WTC11 (cell line): ENCODE data around the gene FCGR3A. TPM values are rescaled to one million over a fixed set of nuclear protein-coding genes. Genes with fewer than 3 reads are reported as not detected.
"Not testable (repeated sequence)": the region's sequence is repeated elsewhere in the genome, so short reads cannot be mapped to it uniquely, and the experiment has no call there.

Experiments
- ATAC-seq: fragments of 200-7000 bp; cut with Tn5 transposase; 2 replicates; pipeline ENCODE4 v1.10.0; 2021; ENCODE audit warnings: mild to moderate bottlenecking, moderate library complexity
- CTCF ChIA-PET: fragments of 300-600 bp; sonication (Branson Sonifier 250); formaldehyde crosslinking; loops from one replicate; lab custom pipeline; 2021; ENCODE audit warnings: antibody characterized with exemption; lab: Charles Lee
- POLR2A ChIA-PET: fragments of 350-600 bp; sonication (Branson Sonifier 250); formaldehyde crosslinking; loops from one replicate; lab custom pipeline; 2021; ENCODE audit warnings: antibody characterized with exemption; lab: Charles Lee
- DNase-seq: peaks from one replicate; pipeline ENCODE4 v3.0.0; 2021; ENCODE audit warnings: low spot score
- H3K27ac Mint-ChIP-seq: 2 replicates; pipeline ENCODE4 v1.8.0; 2021; ENCODE audit warnings: mixed read lengths
- H3K27me3 Mint-ChIP-seq: 2 replicates; pipeline ENCODE4 v1.8.0; 2021; ENCODE audit warnings: low read depth, mild to moderate bottlenecking, moderate library complexity, mixed read lengths
- H3K36me3 Mint-ChIP-seq: 2 replicates; pipeline ENCODE4 v1.8.0; 2021; ENCODE audit warnings: mixed read lengths
- H3K4me1 Mint-ChIP-seq: 2 replicates; pipeline ENCODE4 v1.8.0; 2022; ENCODE audit warnings: mixed read lengths
- H3K4me3 Mint-ChIP-seq: 2 replicates; pipeline ENCODE4 v1.8.0; 2021; ENCODE audit warnings: mild to moderate bottlenecking, moderate library complexity, mixed read lengths
- H3K9me3 Mint-ChIP-seq: 2 replicates; pipeline ENCODE4 v1.8.0; 2021; ENCODE audit warnings: mixed read lengths
- total RNA-seq: library from RNA; stranded (reverse); gene quantifications from 3 replicates; pipeline ENCODE4 v1.2.3, GENCODE V29; 2021

The FCGR3A gene
- total RNA-seq, 1 experiment from 2014 or later, result 0.11 TPM

DNA sequence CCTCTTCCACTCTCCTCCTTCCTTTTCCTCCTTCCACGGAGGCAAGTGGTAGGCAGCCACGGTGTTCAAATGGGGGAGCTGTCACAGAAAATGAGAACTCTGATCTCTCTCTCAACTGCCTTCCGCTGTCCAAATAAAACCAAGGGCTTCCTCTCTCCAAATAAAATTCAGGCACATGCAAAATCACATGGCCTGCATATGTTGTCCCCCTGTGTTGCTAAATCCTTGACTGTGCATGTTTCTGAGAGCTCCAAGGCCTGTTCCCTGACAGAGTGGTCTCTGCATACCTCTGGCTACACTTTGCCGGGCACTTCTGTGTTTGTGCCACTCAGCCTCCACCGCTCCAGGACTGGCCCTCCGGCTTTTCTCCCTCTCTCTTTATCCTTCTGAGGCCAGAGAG is 39.0 kb upstream of the FCGR3A start:
- CTCF ChIA-PET, H3K27ac Mint-ChIP-seq, H3K4me3 Mint-ChIP-seq, DNase-seq, H3K27me3 Mint-ChIP-seq, POLR2A ChIA-PET, H3K9me3 Mint-ChIP-seq, H3K36me3 Mint-ChIP-seq: not testable (repeated sequence)
- peaks cover 10% of the 10 kb centered on the region for H3K4me1 Mint-ChIP-seq
- peak; percentile 11; the same call in 1 of the 2 replicates for ATAC-seq

DNA sequence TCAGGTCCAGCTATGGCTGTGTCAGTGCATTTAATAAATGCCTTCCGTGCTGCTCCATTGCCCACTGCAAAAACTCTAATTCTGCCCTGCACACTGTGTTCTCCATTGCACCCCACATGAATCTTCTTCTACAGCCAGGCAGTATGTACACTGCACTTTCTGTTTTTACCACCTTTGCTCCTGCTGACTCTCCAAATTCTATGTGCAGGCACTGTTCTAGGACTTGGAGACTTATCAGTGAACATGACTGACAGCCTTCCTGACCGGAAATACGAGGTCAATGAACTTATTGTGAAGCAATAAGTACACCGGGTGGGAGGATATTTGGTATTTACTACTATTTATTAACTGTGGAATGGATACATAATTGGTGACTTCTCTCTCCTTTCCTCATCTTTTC is 33.3 kb upstream of the FCGR3A start:
- POLR2A ChIA-PET, DNase-seq, ATAC-seq, H3K36me3 Mint-ChIP-seq, H3K9me3 Mint-ChIP-seq, H3K27ac Mint-ChIP-seq, H3K4me1 Mint-ChIP-seq, H3K27me3 Mint-ChIP-seq, H3K4me3 Mint-ChIP-seq, CTCF ChIA-PET: not testable (repeated sequence)

DNA sequence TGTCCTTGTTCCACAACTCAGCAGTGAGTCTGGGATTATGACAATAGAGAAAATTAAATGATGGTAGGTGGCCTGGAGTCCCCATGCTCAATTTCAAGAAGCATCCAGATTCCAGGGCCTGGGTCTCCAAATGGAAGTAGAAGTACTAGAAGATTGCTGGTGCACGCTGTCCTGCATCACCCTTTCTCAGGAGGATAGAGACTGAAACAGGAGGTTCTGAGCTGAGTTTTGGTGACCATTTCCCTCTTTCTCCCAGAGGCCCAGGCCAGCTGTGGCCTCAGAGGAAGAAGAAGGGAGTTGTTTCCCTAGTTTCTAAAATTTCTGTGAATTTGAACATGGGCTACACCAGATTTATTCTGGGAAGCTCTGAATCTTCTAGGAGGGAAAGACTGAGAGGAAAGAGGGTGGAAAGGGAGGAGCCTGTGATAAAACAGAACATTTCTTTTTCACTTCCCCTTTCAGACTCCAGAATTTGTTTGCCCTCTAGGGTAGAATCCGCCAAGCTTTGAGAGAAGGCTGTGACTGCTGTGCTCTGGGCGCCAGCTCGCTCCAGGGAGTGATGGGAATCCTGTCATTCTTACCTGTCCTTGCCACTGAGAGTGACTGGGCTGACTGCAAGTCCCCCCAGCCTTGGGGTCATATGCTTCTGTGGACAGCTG is 31.4 kb upstream of the FCGR3A start:
- H3K27ac Mint-ChIP-seq, DNase-seq, CTCF ChIA-PET, H3K4me3 Mint-ChIP-seq, POLR2A ChIA-PET, H3K27me3 Mint-ChIP-seq, ATAC-seq, H3K36me3 Mint-ChIP-seq, H3K4me1 Mint-ChIP-seq, H3K9me3 Mint-ChIP-seq: not testable (repeated sequence)

DNA sequence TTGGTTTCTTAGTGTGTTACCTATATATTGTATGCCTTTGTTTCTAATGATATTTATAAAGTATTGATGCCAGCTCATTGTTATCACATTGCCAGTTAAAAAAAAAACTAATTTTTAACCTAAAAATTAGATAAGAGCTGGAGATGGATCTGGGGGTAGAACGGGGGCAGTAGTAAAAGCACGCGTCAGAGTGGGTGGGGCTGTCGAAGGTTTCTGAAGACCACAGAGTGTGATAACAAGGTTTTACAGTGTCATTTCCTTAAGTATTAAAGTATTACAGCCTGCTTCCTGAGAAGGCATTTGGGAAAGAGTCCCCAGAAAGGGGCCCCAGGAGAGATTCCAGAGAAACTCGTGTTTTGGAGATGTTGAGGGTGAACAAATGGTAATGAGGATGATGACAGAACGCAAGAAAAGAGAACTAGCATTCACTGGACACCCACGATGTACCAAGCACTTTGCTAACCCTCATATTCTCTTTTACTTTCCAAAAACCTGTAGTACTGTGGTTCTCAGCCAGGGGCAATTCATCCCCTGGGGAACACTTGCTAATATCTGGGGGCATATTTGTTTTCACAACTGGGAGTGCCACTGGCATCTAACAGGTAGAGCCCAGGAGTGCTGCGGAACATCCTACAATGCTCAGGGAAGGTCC is 30.4 kb upstream of the FCGR3A start:
- ATAC-seq, H3K27me3 Mint-ChIP-seq, H3K9me3 Mint-ChIP-seq, POLR2A ChIA-PET, H3K4me3 Mint-ChIP-seq, DNase-seq, H3K36me3 Mint-ChIP-seq, H3K4me1 Mint-ChIP-seq, CTCF ChIA-PET, H3K27ac Mint-ChIP-seq: not testable (repeated sequence)

DNA sequence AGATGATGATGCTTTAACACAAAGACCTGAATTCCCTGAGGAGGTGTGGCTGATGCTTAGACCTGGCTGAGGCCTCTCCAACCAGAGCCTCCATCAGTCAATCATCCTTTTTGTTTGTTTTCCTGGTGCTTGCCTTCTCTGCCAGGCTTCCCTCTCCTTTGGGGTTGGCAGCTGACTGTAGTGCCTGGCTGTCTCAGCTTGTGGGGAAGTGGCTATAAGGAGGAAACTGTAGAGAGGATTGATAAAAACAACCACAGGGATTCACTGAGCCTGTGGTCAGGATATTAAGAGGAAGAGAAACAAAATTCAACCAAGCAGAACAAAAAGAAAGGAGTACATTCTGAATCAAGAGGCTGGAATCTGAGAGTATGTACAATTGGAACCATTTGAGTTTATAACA is 27.1 kb upstream of the FCGR3A start:
- H3K27ac Mint-ChIP-seq, H3K9me3 Mint-ChIP-seq, H3K4me1 Mint-ChIP-seq, ATAC-seq, CTCF ChIA-PET, H3K4me3 Mint-ChIP-seq, H3K27me3 Mint-ChIP-seq, H3K36me3 Mint-ChIP-seq, POLR2A ChIA-PET, DNase-seq: not testable (repeated sequence)

DNA sequence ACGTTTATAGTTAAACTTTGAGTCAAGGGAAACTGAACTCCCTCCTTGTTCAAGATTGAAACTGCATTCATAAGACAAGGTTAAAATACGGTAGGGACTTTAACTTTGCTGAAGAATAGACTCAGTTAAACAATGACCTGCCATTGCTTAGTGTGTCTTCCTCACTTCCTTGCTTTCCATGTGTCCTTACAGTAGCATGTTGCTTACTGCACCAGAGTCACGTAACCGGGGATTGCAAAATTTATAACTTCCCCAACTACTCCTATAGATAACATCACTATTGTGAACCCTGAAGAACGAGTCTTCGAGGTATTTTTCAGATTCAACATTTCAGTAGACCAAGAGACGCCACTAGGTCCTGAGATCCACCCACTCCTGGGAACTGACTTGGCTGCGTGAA is 22.1 kb upstream of the FCGR3A start:
- H3K9me3 Mint-ChIP-seq, CTCF ChIA-PET, H3K4me1 Mint-ChIP-seq, ATAC-seq, H3K27me3 Mint-ChIP-seq, H3K27ac Mint-ChIP-seq, H3K36me3 Mint-ChIP-seq, H3K4me3 Mint-ChIP-seq, POLR2A ChIA-PET, DNase-seq: not testable (repeated sequence)

DNA sequence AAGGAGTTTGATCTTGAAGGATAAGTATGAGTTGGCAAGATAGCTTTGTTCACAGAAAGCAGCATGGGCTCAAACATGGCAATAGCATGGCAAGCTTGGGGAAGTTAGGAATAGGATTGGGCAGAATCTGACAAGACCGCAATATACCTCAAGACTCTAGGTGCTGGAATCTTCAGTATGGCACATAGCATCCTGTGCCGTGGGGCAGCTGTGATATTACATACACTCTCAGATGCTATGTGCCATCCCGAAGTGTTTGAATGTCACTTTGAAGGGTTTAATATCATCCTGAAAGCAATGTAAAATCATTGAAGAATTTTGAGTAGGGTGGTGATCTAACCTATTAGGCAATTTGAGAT is 17.0 kb upstream of the FCGR3A start:
- H3K9me3 Mint-ChIP-seq, H3K27ac Mint-ChIP-seq, H3K4me1 Mint-ChIP-seq, POLR2A ChIA-PET, H3K36me3 Mint-ChIP-seq, H3K4me3 Mint-ChIP-seq, DNase-seq, H3K27me3 Mint-ChIP-seq, ATAC-seq: not testable (repeated sequence)
- CTCF ChIA-PET, result interaction anchor here (1.3 kb wide), 1 partner anchor 171 kb away, joined by 9 read pairs; no protein-coding TSS in a partner anchor

DNA sequence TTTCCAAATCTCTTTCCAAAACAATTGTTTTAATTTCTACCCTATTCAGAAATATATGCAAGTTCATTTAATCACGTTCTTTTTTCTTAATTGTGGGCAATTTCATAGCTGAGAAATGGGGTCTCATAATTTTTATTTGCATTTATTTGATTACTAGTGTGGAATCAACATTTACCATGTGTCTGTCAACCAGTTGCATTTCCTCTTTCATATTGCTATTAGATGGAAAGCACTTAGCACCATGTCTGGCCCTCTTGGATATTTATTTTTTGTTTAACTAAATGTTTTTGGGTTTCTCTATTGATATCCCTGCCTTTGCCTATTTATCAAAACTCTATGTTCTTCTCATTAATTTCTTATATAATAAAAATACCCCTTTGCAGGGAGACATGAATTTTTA is 13.9 kb upstream of the FCGR3A start:
- POLR2A ChIA-PET, H3K9me3 Mint-ChIP-seq, ATAC-seq, H3K4me3 Mint-ChIP-seq, H3K27me3 Mint-ChIP-seq, H3K4me1 Mint-ChIP-seq, DNase-seq, H3K27ac Mint-ChIP-seq, H3K36me3 Mint-ChIP-seq, CTCF ChIA-PET: not testable (repeated sequence)

DNA sequence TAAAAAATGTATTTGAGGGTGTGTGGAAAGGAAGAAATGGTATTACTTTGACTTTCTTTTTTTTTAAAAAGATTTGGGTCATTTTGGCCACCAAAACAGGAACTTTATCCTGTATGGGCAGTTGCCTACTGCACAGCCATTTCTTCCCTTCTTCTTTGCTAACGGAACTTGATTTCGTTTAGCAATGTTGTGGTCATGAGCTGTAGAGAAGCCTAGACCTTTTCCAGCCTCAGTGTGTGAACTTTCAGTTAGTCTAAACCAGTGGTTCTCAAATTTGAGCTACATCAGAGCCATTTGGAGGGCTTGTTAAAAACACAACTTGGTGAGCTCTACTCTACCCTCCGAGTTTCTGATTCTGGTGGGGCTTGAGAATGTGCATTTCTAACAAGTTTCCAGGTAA is 12.8 kb upstream of the FCGR3A start:
- H3K4me1 Mint-ChIP-seq, H3K36me3 Mint-ChIP-seq, H3K27ac Mint-ChIP-seq, DNase-seq, POLR2A ChIA-PET, H3K4me3 Mint-ChIP-seq, H3K9me3 Mint-ChIP-seq, H3K27me3 Mint-ChIP-seq, CTCF ChIA-PET, ATAC-seq: not testable (repeated sequence)

DNA sequence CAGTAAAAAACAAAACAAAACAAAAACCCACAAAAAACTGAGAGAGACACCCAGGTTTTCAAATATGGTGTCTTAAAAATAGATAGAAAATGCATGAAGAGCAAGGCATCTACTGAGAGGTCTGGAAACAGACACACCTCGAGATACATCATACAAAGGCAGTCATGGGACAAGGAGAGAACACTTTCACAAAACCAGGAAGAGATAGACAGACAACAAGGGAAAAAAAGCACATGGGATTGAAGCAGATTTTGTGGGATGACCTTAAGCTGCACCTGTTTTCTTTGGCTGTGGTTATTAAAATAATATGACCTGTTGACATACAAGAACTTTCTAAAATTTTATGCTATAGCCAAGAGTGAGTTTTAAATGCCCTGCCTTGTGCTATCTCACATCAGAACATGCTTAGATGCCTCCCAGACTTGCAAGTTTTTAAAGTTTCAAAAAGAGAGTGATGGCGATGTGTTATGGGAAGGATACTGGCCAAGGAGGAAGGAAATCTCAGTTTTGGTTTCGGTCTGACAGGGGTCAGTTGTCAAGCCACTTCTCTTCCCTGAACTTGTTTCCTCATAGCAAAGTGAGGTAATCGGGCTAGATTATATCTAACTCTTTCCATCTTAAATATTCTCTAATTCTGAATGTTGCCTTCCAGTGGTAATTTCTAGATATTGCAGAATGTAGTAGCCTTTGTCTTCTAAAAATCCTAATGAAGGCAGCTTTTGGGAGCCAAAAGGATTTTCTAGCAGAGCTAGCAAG is 11.5 kb upstream of the FCGR3A start:
- H3K27me3 Mint-ChIP-seq, DNase-seq, POLR2A ChIA-PET, H3K9me3 Mint-ChIP-seq, H3K27ac Mint-ChIP-seq, CTCF ChIA-PET, H3K4me3 Mint-ChIP-seq, ATAC-seq, H3K36me3 Mint-ChIP-seq, H3K4me1 Mint-ChIP-seq: not testable (repeated sequence)

DNA sequence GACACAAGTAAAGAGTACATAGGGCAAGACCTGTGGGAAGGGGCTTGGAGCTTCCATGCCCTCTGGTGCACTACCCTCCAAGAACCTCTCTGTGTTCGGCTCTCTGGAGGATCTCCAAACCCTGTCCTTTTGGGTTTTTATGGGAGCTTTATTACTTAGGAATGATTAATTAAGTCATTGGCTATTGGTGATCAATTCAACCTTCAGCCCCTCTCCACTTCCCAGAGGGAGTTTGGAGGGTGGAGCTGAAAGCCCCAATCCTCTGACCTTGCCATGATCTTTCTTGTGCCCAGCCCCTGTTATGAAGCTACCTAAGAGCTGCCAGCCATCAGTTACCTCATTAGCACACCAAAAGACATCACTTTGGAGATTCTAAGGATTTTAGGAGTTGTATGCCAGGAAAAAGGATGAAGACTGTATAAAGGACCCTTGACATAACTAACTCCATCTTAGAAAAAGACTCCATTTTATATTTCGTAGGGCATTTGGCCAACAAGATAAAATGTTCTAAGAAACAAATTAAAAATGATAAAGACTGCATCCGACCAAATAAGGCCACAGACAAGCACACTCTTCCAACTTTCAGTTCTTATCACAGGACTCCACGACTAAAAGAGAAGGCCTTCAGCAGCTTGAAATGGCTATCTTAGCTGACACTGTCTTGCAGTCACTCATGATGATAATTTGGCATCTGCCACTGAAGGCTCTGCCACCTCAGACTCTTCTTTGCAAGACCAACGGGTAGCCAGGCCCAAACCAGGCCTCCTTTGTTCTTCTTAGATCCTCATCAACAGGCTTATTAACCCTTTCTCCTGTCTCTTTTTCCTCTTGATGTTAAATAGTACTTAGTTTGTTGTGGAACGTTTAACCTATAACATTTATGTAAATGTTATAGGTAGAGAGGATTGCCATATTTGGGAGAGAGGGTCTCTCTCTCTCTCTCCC is 8.2 kb upstream of the FCGR3A start:
- H3K36me3 Mint-ChIP-seq, H3K27me3 Mint-ChIP-seq, CTCF ChIA-PET, DNase-seq, H3K4me1 Mint-ChIP-seq, H3K9me3 Mint-ChIP-seq, POLR2A ChIA-PET, ATAC-seq, H3K27ac Mint-ChIP-seq, H3K4me3 Mint-ChIP-seq: not testable (repeated sequence)
